GM12878 (cell line): ENCODE measurements around the gene RFTN2. TPM values are rescaled to one million over a fixed set of nuclear protein-coding genes. Genes with fewer than 3 reads are reported as not detected.

Experiments
- ATAC-seq: fragments of 200-7000 bp; cut with Tn5 transposase; 3 replicates; pipeline ENCODE4 v1.9.1; 2020; ENCODE audit warnings: mild to moderate bottlenecking, moderate library complexity
- BruUV-seq: library from RNA; stranded (reverse); fragments of 400-500 nt; replicated peaks from 2 replicates; lab custom pipeline; 2021; lab: Mats Ljungman, UMichigan
- CTCF ChIA-PET: fragments of 300-600 bp; sonication (Branson Sonifier 250); formaldehyde crosslinking; extraction: SDS; loops from one replicate; lab custom pipeline; 2021; ENCODE audit warnings: inconsistent platforms; lab: Yijun Ruan, JAX
- POLR2A ChIA-PET: fragments of 350-600 bp; formaldehyde crosslinking; extraction: SDS; loops from one replicate; lab custom pipeline; 2021; ENCODE audit warnings: inconsistent platforms; lab: Charles Lee
- RAD21 ChIA-PET: fragments of 300-600 bp; sonication (Branson Sonifier 250); formaldehyde crosslinking; loops from one replicate; lab custom pipeline; 2023; ENCODE audit warnings: antibody characterized with exemption; ENCODE audit not compliant: unreplicated experiment; lab: Charles Lee
- SMC1A ChIA-PET: fragments of 300-600 bp; sonication (Branson Sonifier 250); formaldehyde crosslinking; loops from one replicate; lab custom pipeline; 2023; ENCODE audit not compliant: unreplicated experiment, uncharacterized antibody; lab: Charles Lee
- DNase-seq: peaks from one replicate; pipeline ENCODE4 v3.0.0-alpha.2; 2011; ENCODE audit warnings: low read depth, low spot score
- FAIRE-seq: peaks from 3 replicates; lab custom pipeline; 2011; peaks lifted over from hg19 to GRCh38; lab: Jason Lieb, UNC
- H2AFZ ChIP-seq: 2 replicates; pipeline ENCODE4 v1.6.0; 2011; ENCODE audit warnings: low read depth, low read length, control low read depth; ENCODE audit not compliant: control insufficient read depth
- H3K27ac ChIP-seq: 2 replicates; pipeline ENCODE4 v1.5.1; 2011; ENCODE audit warnings: control low read depth; ENCODE audit not compliant: control insufficient read depth, insufficient read depth
- H3K27me3 ChIP-seq, 2 experiments: replicated peaks in 1 of 2; 2 replicates each; pipeline versions ENCODE4 v1.6.0 to v1.6.1; 2011; ENCODE audit warnings: low read length in 1 of 2; ENCODE audit not compliant: control insufficient read depth in 2 of 2, insufficient read depth in 2 of 2
- H3K36me3 ChIP-seq, 2 experiments: 2 replicates each; pipeline ENCODE4 v1.5.1; 2011; ENCODE audit warnings: low read length in 1 of 2; ENCODE audit not compliant: control insufficient read depth in 2 of 2, insufficient read depth in 2 of 2
- H3K4me1 ChIP-seq: 2 replicates; pipeline ENCODE4 v1.6.1; 2011; ENCODE audit warnings: mild to moderate bottlenecking, low read length, moderate library complexity, mixed read lengths; ENCODE audit not compliant: control insufficient read depth, insufficient read depth
- H3K4me2 ChIP-seq: 2 replicates; pipeline ENCODE4 v1.6.0; 2011; ENCODE audit warnings: control low read depth; ENCODE audit not compliant: control insufficient read depth, insufficient read depth
- H3K4me3 ChIP-seq: fragments of 200-600 bp; sonication (generic); 2 replicates; pipeline ENCODE4 v1.5.1; 2016
- H3K79me2 ChIP-seq: 2 replicates; pipeline ENCODE4 v1.6.0; 2011; ENCODE audit warnings: low read length; ENCODE audit not compliant: control insufficient read depth, insufficient read depth
- H3K9ac ChIP-seq: 2 replicates; pipeline ENCODE4 v1.8.0; 2011; ENCODE audit warnings: low read length, control low read depth, mixed read lengths; ENCODE audit not compliant: control insufficient read depth, insufficient read depth
- H3K9me3 ChIP-seq: replicated peaks from 3 replicates; pipeline ENCODE4 v1.5.1; 2011; ENCODE audit warnings: mild to moderate bottlenecking, low read length; ENCODE audit not compliant: control insufficient read depth, insufficient read depth
- H4K20me1 ChIP-seq: 2 replicates; pipeline ENCODE4 v1.6.0; 2011; ENCODE audit not compliant: control insufficient read depth, insufficient read depth
- BHLHE40 ChIP-seq, 2 experiments: fragments of 450-650 bp in 1 of 2; IDR thresholded peaks; 2 replicates each; pipeline ENCODE4 v1.6.1; 2011 to 2017; ENCODE audit warnings: low read depth in 2 of 2, borderline replicate concordance in 1 of 2, improper control_type of control experiment in 1 of 2, low read length in 1 of 2, mild to moderate bottlenecking in 1 of 2
- CHD1 ChIP-seq: IDR thresholded peaks from 2 replicates; pipeline ENCODE4 v1.6.1; 2012; ENCODE audit warnings: low read depth, low read length, improper control_type of control experiment
- IKZF2 ChIP-seq, 2 experiments: fragments of 450-650 bp; IDR thresholded peaks; 2 replicates each; pipeline ENCODE4 v1.6.1; 2017; ENCODE audit warnings: mild to moderate bottlenecking in 2 of 2, moderate library complexity in 2 of 2
- KDM1A ChIP-seq: fragments of 200-600 bp; sonication (generic); IDR thresholded peaks from 2 replicates; pipeline ENCODE4 v1.6.1; 2016; ENCODE audit warnings: borderline replicate concordance
- MEF2B ChIP-seq: fragments of 450-650 bp; IDR thresholded peaks from 2 replicates; pipeline ENCODE4 v1.6.1; 2018; ENCODE audit warnings: mild to moderate bottlenecking, moderate library complexity; ENCODE audit not compliant: partially characterized antibody, poor library complexity, severe bottlenecking
- MTA2 ChIP-seq: fragments of 450-650 bp; IDR thresholded peaks from 2 replicates; pipeline ENCODE4 v1.6.1; 2016; ENCODE audit warnings: low read depth, mild to moderate bottlenecking, moderate library complexity
- ZNF274 ChIP-seq: IDR thresholded peaks from one replicate; pipeline ENCODE4 v1.8.0; 2011; ENCODE audit not compliant: insufficient read length, insufficient read depth
- in situ Hi-C: fragments of 300-500 bp; cut with MboI; formaldehyde crosslinking; loops from 9 replicates; pipeline ENCODE4 v1.14.3; 2018; ENCODE audit warnings: mixed read lengths
- intact Hi-C: fragments of 100-400 bp; cut with micrococcal nuclease; formaldehyde crosslinking; loops from one replicate; pipeline ENCODE4 v1.14.2; 2022; ENCODE audit not compliant: unreplicated experiment
- polyA plus RNA-seq, 11 experiments: library from polyadenylated mRNA; depleted of rRNA in 4 of 11; unstranded in 6 of 11; stranded (reverse) in 5 of 11; fragments of >200 nt; fragmentation: Nextera tagmentation in 4 of 11; fragmentation: Illumina TruSeq in 1 of 11; extraction: Ambion mirVana in 4 of 11; extraction: Trizol in 1 of 11; gene quantifications; 1 replicate in 1 of 11; 2 replicates in 10 of 11; pipeline versions ENCODE4 v1.2.1 to v1.2.3, GENCODE V29; 2011 to 2016; ENCODE audit warnings: inconsistent platforms in 2 of 11, missing spikeins in 2 of 11, low read depth in 1 of 11
- total RNA-seq, 4 experiments: library from RNA; depleted of rRNA in 3 of 4; stranded (reverse); fragments of >200 nt in 3 of 4; fragmentation: Illumina TruSeq in 1 of 4; extraction: Trizol in 1 of 4; gene quantifications; 2 replicates each; pipeline versions ENCODE4 v1.2.1 to v1.2.3, GENCODE V29; 2013 to 2021
- TF ChIP-seq, protein P1 (sequence below): IDR thresholded peaks from 2 replicates; pipeline ENCODE4 v1.6.1; 2011; ENCODE audit warnings: low read depth, mild to moderate bottlenecking, low read length, moderate library complexity, borderline replicate concordance; ENCODE audit errors: extremely low read depth

Gene RFTN2
- total and polyA plus RNA-seq, 10 of the 15 experiments (the other 5 are each of a cell fraction or from before 2014, with no cell fraction given), result 0.09 to 0.23 TPM; not detected in 8

DNA sequence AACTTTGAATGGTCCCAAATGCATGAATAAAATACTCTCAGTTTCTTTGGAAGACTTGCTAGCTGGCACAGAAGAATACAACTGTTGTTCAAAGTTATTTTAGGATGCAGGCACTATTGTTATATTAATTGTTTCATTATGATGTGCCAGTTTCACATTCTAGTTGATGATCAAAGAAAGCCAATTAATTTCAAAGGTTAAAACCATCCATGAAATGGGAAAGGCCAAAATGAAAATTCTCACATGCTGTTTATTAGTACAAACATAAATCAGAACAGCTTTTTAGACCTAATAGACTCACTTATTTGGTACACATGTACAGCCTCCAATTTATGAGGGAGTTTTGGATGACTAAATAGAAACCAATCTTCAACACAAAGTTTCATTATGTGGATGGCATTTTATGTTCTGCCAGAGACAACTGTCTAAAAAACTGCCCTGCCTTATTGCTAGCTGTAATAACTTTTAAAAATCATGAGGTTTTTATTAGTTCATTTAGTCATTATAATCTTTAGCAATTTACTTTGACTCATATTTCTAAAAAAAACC is 42.2 kb downstream of the RFTN2 start:
- peaks cover 2% of the 10 kb centered on the region; the same call in 2 of the 3 replicates for H3K9me3 ChIP-seq
- H3K36me3 ChIP-seq, result no peaks in the 10 kb centered on the region
- no TSS peak for BruUV-seq
- no peak overlapping the region for H2AFZ ChIP-seq
- peak; percentile 33 for DNase-seq
- TF ChIP-seq BHLHE40 (IDR thresholded peaks at IDR 0.05; ENCODE audit: borderline replicate concordance in 1 of 2, low read depth in 2 of 2, low read length in 1 of 2) (0 out of 4 replicates have a peak, but pooled peaks of 1 of the 2 experiments have one; percentile 7), IKZF2 (IDR thresholded peaks at IDR 0.05) (peak in 1 of 2 experiments; percentile 39; a peak in 3 of 4 replicates), MEF2B (peak; percentile 52), CHD1 (no peak), ZNF274 (no peak), MTA2 (peak; percentile 81), KDM1A (no peak)
- TF ChIP-seq, protein P1, sequence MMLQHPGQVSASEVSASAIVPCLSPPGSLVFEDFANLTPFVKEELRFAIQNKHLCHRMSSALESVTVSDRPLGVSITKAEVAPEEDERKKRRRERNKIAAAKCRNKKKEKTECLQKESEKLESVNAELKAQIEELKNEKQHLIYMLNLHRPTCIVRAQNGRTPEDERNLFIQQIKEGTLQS, result no peak
- ChIA-PET CTCF (no interaction called here), POLR2A (interaction anchor here (0.6 kb wide), 1 partner anchor 167 kb away, joined by 3 read pairs; no protein-coding TSS in a partner anchor), SMC1A (no interaction called here), RAD21 (no interaction called here)
- intact Hi-C loops, result no loop called here
- no peaks in the 10 kb centered on the region for H3K79me2 ChIP-seq
- no peaks in the 10 kb centered on the region for H3K27me3 ChIP-seq
- H4K20me1 ChIP-seq, result no peaks in the 10 kb centered on the region
- no peak overlapping the region; the same call in 1 of the 2 replicates for H3K27ac ChIP-seq
- peak; percentile 82 for ATAC-seq
- in situ Hi-C loops, result no loop called here
- no peak overlapping the region for H3K4me3 ChIP-seq
- H3K9ac ChIP-seq, result no peak overlapping the region
- H3K4me2 ChIP-seq, result no peak overlapping the region
- peaks cover under 1% of the 10 kb centered on the region for H3K4me1 ChIP-seq
- FAIRE-seq, result no peak
